ENCODE results near the gene NAB2. TPM values are rescaled to one million over a fixed set of nuclear protein-coding genes. Genes with fewer than 3 reads are reported as not detected.

Gene NAB2
- polyA plus RNA-seq, 1 experiment, result 50.2 TPM

GRCh38 chr12:57094208-57095160, 5.6 kb downstream of the NAB2 start:
- Histone ChIP-seq H3K4me3 (ENCODE audit: low read depth, low read length) (no peak overlapping the region), H3K36me3 (ENCODE audit: control insufficient read depth, insufficient read depth, low read length) (peaks cover 54% of the 10 kb centered on the region), H3K27me3 (ENCODE audit: control insufficient read depth, insufficient read depth, low read length) (no peaks in the 10 kb centered on the region)
- TF ChIP-seq, protein P1, sequence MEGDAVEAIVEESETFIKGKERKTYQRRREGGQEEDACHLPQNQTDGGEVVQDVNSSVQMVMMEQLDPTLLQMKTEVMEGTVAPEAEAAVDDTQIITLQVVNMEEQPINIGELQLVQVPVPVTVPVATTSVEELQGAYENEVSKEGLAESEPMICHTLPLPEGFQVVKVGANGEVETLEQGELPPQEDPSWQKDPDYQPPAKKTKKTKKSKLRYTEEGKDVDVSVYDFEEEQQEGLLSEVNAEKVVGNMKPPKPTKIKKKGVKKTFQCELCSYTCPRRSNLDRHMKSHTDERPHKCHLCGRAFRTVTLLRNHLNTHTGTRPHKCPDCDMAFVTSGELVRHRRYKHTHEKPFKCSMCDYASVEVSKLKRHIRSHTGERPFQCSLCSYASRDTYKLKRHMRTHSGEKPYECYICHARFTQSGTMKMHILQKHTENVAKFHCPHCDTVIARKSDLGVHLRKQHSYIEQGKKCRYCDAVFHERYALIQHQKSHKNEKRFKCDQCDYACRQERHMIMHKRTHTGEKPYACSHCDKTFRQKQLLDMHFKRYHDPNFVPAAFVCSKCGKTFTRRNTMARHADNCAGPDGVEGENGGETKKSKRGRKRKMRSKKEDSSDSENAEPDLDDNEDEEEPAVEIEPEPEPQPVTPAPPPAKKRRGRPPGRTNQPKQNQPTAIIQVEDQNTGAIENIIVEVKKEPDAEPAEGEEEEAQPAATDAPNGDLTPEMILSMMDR (IDR thresholded peaks at IDR 0.05; ENCODE audit: insufficient read depth, low read depth, low read length), result no peak
- CTCF ChIA-PET, result interaction anchor here (0.8 to 15.6 kb wide), 11 partner anchors 14 to 135 kb away, joined by 3 to 190 read pairs (median 7); partner anchors contain the start of genes LRP1, NEMP1, SHMT2 and STAT6
- POLR2A ChIA-PET, result interaction anchor here (0.5 to 1.1 kb wide), 3 partner anchors 12 to 17 kb away, joined by 3 to 5 read pairs (median 3); partner anchors contain the start of gene STAT6
- DNase-seq (ENCODE audit: low read depth), result no peak

- TF ChIP-seq, protein P1 (IDR thresholded peaks at IDR 0.05; ENCODE audit: insufficient read depth, low read depth, low read length), result no peak
- peaks cover 57% of the 10 kb centered on the region for H3K36me3 ChIP-seq (ENCODE audit: control insufficient read depth, insufficient read depth, low read length)
- CTCF ChIA-PET, result interaction anchor here (1.9 to 15.6 kb wide), 3 partner anchors 13 to 29 kb away, joined by 6 to 190 read pairs (median 13); partner anchors contain the start of gene STAT6
- DNase-seq (ENCODE audit: low read depth), result no peak
- POLR2A ChIA-PET, result no interaction called here
- no peak overlapping the region for H3K4me3 ChIP-seq (ENCODE audit: low read depth, low read length)
- H3K27me3 ChIP-seq (ENCODE audit: control insufficient read depth, insufficient read depth, low read length), result no peaks in the 10 kb centered on the region
These were observed 6.5 kb downstream of the NAB2 start for GRCh38 chr12:57095440-57095839.

DNA sequence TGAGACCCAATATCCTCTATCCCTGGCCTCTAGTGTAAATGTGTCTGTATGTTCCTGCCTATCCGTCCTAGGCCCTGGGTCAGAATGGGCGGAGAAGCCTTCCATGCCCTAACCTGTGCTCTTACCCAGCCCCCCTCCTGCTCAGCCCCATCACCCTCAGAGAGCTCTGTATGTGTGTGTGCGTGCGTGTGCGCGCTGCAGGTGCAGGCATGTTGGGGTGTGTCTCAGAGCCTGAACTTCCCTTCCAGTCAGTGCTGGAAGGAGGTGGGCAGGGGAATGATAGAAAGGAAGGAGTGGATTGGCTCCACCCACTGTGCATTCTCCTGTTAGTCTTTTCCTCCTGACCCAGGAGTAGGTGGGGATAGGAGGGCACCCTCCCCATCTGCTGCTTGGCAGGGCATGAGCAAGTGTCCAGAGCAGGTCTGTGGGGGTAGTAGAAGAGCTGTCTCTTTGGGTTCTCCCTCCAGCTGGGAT, 7.2 kb downstream of the NAB2 start:
- no peak for DNase-seq (ENCODE audit: low read depth)
- POLR2A ChIA-PET, result no interaction called here
- CTCF ChIA-PET, result interaction anchor here (1.9 to 15.6 kb wide), 3 partner anchors 12 to 28 kb away, joined by 6 to 190 read pairs (median 13); partner anchors contain the start of gene STAT6

GRCh38 chr12:57096748-57097553, 8.0 kb downstream of the NAB2 start:
- H3K27me3 ChIP-seq (ENCODE audit: control insufficient read depth, insufficient read depth, low read length), result no peaks in the 10 kb centered on the region
- no peak overlapping the region for H3K4me3 ChIP-seq (ENCODE audit: low read depth, low read length)
- POLR2A ChIA-PET, result interaction anchor here (0.5 to 0.6 kb wide), 2 partner anchors 28 to 31 kb away, joined by 4 to 6 read pairs; no protein-coding TSS in a partner anchor
- TF ChIP-seq, protein P1 (IDR thresholded peaks at IDR 0.05; ENCODE audit: insufficient read depth, low read depth, low read length), result no peak
- H3K36me3 ChIP-seq (ENCODE audit: control insufficient read depth, insufficient read depth, low read length), result peaks cover 46% of the 10 kb centered on the region
- DNase-seq (ENCODE audit: low read depth), result no peak
- CTCF ChIA-PET, result interaction anchor here (1.4 to 15.6 kb wide), 6 partner anchors 9 to 116 kb away, joined by 3 to 190 read pairs (median 10); partner anchors contain the start of genes NAB2 and STAT6

More for the DNA sequence above, 7.2 kb downstream of the NAB2 start:
- Histone ChIP-seq H3K4me3 (ENCODE audit: low read depth, low read length) (no peak overlapping the region), H3K27me3 (ENCODE audit: control insufficient read depth, insufficient read depth, low read length) (no peaks in the 10 kb centered on the region), H3K36me3 (ENCODE audit: control insufficient read depth, insufficient read depth, low read length) (peaks cover 52% of the 10 kb centered on the region)
- TF ChIP-seq, protein P1 (IDR thresholded peaks at IDR 0.05; ENCODE audit: insufficient read depth, low read depth, low read length), result no peak

Measured in BJ (cell line).